ENCODE measurements around the gene TNFSF8.

TNFSF8 gene

DNA sequence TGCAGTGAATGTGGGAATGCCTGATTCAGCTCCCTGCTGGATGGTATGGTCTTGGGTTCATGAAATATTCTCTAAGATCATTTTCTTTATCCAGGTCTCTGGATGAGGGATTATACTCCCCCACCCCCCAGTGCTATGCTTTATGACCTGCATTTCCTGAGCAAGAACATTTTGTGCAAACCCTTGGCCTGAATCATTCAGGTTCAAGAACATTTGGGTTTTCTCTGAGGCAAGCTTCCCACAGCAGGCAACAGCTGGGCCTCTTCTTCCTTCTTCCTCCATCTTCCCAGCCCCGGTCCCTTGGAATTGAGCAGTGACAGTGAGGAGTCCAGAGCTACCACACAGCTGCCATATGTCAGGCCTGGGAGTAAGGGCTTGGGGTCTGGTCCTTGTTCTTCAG lies 65.9 kb downstream of the TNFSF8 start:
- no peak for FAIRE-seq

DNA sequence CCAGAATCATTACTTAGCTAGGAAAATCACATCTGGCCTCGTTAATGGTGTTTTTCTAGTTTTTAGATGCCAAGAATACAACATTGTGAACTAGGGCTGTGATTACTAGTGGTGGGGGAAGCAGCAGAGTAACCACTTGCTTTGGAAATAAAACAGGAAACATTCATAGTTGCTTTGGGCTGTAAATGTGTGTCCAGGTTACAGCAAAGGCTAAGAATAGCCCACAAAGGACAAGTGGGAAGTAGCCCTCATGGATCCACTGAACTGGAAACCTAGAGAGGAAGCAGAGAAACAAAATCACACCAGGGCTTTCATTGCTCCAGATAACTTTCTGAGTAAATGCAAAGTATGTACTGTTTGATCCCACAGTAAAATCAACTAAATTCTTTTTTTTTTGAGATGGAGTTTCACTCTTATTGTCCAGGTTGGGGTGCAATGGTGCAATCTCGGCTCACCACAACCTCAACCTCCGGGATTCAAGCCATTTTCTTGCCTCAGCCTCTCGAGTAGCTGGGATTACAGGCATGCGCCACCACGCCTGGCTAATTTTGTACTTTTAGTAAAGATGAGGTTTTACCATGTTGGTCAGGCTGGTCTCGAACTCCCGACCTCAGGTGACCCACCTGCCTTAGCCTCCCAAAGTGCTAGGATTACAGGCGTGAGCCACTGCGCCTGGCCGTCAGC lies 68.3 kb downstream of the TNFSF8 start:
- FAIRE-seq = no peak

- no peak for FAIRE-seq
Observed at GRCh38 chr9:114861273-114861672, 69.1 kb downstream of the TNFSF8 start.

DNA sequence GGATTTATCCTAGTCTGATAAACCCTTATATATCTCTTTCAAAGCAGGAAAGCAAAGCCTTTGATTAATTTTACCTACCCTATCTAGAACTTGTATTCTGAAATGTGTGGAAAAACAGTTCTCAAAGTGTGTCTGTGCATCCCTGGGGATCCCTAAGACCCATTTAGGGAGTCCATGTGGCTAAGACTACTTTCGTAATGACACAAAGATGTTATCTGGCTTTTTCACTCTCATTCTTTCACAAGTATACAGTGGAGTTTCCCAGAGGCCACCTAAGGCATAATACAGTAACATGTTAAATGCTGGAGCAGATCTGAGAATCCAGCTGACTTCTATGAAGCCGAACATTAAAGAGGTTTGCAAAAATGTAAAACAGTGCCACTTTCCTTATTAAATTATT lies 70.2 kb downstream of the TNFSF8 start:
- no peak for FAIRE-seq

DNA sequence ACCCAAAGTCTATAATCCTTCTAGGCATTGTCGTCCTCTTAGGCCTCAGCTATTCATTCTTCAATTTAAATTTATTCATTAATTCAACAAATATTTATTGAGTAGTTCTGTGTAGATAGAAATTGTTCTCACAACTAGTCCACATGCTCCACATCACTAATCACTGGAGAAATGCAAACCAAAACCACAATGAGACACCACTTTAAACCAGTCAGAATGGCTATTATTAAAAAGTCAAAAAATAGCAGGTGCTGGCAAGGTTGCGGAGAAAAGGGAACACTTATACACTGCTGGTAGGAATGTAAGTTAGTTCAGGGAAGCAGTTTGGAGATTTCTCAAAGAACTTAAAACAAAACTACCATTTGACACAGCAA lies 73.5 kb downstream of the TNFSF8 start:
- no peak for FAIRE-seq

- no peak for FAIRE-seq
Observed at GRCh38 chr9:114856215-114856941, 74.0 kb downstream of the TNFSF8 start.

GRCh38 chr9:114855488-114855887 lies 74.9 kb downstream of the TNFSF8 start:
- FAIRE-seq = no peak

GRCh38 chr9:114854736-114855355 lies 75.5 kb downstream of the TNFSF8 start:
- FAIRE-seq = no peak

GRCh38 chr9:114853071-114853855 lies 77.1 kb downstream of the TNFSF8 start:
- FAIRE-seq = no peak

GRCh38 chr9:114852050-114852594 lies 78.3 kb downstream of the TNFSF8 start:
- FAIRE-seq = no peak

DNA sequence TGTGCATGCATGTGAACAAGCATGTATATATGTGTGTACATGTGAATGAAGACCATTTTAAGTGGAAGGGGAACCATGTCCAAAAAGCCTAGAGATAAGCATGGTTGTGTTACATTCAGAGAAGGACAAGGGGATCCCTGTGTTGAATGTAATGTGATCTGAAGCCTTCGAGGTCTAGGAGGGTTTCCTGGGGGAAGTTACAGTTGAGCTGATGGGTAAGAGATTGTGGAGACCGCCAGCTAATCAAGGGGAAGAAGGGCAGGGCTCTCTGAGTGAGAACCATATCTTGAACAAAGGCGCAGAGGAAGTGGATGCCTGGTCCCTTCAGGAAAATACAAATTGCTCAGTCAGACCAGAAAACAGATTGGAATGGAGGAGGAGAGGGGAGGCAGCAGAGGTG lies 79.1 kb downstream of the TNFSF8 start:
- FAIRE-seq = no peak

Measured in islet of Langerhans (tissue), 1 donor.